HG03558 (cell line): ENCODE data around the gene UBE2N.
"Not testable (repeated sequence)": the region's sequence is repeated elsewhere in the genome, so short reads cannot be mapped to it uniquely, and the experiment has no call there.

ENCODE experiments used
- ATAC-seq: cut with Tn5 transposase; IDR thresholded peaks from one replicate; pipeline ENCODE4 v1.9.1; 2021; ENCODE audit warnings: moderate number of reproducible peaks; ENCODE audit not compliant: unreplicated experiment; ENCODE audit errors: extremely low read depth

Gene UBE2N

DNA sequence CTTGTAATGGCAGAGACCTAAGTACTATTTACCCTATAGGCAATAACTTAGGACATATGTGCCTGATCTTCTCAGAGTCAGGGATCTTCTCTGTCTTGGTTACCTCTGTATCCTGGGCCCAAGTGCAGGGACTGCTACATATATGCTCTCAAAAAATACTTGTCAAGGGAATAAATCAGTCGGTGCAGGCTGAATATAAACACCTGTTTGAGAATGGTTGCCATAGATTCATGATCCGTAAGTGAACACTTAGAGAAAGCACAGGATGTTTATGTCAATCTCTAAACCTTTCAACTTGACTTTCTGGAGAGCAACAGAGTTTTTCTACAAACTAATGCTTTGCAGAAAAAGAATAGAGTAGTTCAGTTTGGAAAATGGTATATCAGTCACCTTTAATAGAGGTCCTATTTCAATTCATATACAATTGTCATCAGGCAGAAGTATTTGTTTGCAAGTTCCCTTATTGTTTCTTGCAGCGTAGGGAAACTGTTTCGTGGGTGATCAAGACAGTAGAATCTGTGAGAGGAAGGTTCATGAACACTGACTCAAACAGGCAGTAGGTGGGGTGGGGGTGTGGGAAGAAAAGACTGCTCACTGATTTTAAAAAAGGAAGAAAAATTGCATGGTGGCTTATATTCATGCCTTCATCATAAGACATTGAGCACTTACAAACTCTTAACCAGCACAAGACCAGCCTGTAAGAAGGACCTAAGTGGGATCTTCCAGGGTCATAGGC, 6.0 kb upstream of the UBE2N start:
- ATAC-seq, result no peak

DNA sequence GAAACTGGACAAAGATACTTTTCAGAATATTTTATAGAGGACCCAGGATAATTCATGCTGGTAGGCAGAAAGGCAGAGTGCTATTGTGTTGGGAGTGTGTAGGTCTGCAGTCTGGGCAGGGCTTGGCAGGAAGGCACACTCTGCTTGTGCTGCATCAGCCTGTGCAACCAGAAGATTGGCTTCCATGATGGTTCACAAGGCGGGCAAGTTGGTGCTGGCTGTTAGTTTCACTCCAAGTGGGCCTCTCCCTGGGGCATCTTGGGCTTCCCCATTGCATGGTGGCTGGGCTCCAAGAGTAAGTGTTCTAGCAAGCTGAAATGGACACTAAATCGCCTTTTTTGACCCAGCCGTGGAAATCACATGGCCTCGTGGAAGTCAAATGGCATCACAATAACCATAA, 1.8 kb upstream of the UBE2N start:
- no peak for ATAC-seq

- no peak for ATAC-seq
Observed at GRCh38 chr12:93442411-93443340, 929 bp upstream of the UBE2N start.

DNA sequence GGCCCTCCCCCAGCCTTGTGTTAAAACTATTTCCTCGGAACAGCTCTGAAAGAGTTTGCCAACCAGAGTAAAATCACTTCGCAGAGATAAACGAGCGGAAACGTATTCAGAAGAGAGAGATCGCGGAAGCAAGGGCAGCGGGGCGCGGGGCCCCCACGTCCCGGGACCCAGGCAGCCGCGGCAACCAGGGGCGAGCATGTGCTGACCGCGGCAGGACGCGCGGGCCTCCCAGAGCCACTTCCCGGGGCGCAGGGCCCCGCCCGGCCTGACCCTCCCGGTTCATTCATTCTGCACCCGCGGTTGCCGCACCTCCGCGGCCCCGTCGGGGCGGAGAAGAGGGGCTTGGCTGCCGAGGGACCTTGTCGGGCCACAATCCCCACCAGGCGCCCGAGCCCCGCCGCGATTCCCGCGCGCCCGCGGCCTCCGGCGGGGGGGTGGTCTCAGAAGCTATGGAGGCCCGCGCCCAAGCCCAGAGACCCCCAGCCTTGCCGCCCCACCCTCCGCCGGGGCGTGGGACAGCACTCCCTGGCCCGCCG, 598 bp downstream of the UBE2N start:
- ATAC-seq, result no peak

DNA sequence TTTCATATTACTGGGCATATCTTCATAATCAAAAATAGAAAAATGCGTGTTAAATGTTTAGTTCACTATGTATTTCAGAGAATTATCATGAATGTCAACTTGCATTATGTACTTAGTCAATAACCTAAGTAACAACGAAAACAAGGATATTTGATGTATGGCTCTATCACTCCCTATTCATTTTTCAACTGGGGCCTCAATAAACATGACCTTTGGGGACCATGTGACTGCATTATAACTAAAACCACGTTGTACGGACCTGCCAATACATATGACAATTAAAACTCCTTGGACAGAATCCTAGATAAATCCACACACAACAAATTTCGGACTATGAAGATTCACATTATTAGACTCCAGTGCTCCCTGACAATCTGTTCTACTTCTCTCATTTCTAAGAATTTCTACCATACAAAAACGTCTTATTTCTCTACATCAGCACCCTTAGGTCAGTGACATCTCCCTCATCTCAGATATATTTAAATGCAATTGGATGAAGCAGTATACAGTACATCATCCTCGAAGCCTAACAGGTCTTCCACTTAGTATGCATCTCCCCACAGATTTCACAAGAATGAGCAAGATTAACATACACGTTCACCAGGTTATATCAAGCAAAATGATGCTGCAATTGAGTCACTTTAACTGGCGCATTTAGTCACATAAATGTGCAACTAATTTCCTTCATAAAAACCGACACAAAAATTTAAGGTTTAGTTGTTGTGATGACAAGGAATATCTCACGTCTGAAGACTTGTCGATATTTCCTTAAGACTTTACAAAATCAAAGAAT, 1.5 kb downstream of the UBE2N start:
- no peak for ATAC-seq

DNA sequence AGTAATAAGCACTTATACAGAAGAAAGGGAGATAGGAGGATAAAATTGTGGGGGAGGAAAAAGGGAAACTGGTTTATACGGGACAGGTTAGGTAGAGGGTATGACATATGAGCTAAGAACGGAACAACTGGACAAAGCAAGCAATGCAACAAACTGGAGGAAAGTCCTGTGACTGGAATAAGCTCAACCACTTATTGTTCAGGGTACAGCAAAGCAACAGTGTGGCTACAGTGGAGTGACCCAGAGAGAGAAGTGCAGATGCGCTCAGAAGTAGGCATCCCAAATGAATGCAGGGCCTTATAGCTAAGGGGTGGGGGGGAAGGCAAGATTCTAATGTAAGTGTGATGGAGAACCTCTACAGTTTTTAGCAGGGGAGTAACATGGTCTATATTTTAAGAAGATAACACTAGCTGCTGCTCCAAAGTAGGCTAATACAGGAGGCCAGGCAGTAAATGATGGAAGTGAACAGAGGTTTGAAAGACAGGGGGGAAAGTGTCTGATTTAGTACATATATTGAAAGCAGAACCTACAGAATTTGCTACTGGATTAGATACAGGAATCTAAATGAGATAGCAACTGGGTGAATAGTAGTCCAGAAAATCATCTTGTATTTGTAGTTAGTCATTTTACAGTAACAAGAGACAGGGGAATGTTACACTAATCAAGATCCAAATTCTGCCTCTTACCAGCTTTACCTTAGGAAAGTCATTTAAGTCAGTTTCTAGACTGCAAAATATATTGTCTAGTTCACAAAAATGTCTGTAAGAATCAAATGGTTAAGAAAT, 3.3 kb downstream of the UBE2N start:
- no peak for ATAC-seq

- ATAC-seq, result no peak
Observed at GRCh38 chr12:93434256-93434865, 7.4 kb downstream of the UBE2N start.

GRCh38 chr12:93432031-93432430, 9.7 kb downstream of the UBE2N start:
- not testable (repeated sequence) for ATAC-seq

DNA sequence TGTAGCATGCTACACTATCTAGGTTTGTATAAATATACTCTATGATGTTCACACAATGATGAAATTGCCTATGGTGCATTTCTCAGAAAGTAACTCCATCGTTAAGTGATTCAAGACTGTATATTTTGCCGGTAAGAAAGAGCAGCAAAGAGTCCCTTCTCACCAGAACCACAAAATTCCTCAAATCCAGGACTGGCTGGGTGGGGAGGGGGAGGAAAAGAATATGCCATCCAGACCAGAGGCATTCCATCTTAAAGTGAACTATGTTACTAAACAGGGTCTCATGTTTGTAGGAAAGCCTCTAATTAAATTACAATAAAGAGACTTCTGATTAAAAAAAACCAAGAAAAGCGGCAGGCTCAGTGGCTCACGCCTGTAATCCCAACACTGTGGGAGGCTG, 11.5 kb downstream of the UBE2N start:
- ATAC-seq, result no peak

GRCh38 chr12:93429852-93430251, 11.9 kb downstream of the UBE2N start:
- ATAC-seq, result no peak

- ATAC-seq, result no peak
Observed at GRCh38 chr12:93429448-93429847, 12.3 kb downstream of the UBE2N start.

GRCh38 chr12:93427779-93428564, 13.8 kb downstream of the UBE2N start:
- no peak for ATAC-seq

DNA sequence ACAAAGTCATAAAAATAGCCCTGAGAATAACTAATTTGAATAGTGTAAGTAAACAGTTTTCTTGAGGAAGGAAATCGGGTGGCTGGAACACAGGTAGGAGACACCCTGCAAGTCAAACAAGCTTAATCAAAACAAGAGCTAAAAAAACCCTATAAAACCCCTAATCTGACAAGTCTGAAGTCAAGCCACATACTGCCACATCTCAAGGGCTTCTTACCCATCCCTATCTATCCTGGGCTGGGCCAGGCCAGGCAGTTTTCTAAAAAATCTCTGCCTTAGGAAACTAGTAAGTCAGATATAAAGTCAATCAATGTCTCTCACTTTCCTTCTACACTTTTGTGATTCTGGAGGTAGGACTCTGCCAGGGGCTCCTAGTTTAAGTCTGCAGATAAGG, 15.3 kb downstream of the UBE2N start:
- no peak for ATAC-seq

DNA sequence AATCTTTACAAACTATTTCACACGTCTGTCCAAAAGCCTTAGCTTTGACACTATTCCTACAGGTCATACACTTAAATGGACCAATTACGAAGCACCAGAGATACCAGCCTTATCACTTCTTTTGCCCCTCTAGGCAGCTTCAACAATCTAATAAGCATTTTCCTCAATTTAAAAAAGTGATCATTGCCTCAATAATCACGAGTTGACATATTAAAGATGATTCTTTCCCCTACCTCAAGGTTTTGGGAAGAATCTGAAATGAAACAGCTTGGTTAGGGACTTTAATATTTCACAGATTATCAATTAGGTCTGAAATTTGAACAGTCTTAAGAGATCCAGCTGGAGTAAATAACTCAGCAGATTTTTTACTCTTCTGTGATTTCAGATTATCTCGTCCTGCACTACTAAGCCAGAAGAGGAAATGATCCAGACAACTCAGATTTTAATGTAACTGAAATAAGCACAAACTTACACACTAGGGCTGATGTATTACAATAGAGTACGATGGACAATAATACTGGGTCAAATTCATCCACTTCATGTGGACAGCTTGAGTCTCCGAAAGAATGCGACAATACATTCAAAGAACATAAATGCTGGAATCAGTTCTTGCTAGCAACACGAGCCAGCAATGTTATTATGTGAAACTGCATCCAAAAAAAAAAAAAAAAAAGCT, 15.9 kb downstream of the UBE2N start:
- ATAC-seq, result no peak

DNA sequence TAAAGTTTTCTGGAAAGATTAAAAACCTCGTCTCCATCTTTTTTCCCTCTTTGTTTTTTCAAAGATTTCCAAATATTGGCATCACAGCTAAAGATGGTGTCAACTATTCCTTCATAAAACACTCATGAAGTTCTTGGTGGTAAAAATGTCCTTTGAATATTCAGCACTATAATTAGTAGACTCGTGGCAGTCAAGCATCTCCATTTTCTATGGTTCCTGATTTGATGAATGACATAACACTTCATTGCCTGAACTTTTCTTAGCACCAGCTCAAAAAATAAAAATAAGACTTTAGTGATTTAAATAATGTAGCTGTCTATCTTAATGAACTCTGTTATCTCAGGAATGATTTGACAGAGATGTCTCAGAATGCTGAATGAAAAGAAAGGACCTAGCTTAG, 19.7 kb downstream of the UBE2N start:
- ATAC-seq, result no peak

DNA sequence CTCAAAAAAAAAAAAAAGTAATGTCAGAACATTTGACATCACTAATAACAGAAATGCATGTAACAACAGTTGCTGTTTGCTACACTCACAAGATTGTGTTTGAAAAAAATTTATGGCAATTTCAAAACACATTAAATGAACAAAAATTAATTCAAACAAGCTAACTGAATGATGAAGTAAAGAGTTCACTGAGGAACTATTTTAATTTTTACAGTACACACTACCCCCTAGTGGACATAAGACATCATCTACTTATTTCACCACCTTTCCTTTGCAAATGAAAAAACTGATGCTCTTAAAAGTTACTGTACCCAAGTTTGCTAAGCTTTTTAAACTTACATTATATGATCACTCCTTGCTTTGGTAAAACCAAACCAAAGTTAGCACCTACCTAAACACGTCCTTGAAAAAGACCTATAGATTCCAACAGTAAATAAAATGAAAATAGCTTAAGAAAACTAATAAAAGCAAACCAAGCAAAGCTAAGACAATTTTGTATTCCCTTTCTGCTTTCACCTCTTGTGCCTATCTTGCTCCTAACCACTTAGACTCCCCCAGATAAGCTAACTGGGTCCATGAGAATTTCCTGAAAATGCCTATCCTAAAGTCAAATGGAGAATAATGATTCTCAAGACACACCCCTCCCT, 22.2 kb downstream of the UBE2N start:
- ATAC-seq, result no peak

GRCh38 chr12:93417967-93418480, 23.7 kb downstream of the UBE2N start:
- no peak for ATAC-seq
